Epithelial cell of proximal tubule (primary cell): Measurements from ENCODE around the gene KLK6. TPM values are rescaled to one million over a fixed set of nuclear protein-coding genes. Genes with fewer than 3 reads are reported as not detected.

Experiments used
- DNase-seq: peaks from one replicate; pipeline ENCODE4 v3.0.0-alpha.2; 2011; ENCODE audit warnings: low read depth
- H3K4me3 ChIP-seq: 2 replicates; pipeline ENCODE4 v1.5.1; 2011; ENCODE audit warnings: low read depth, mild to moderate bottlenecking, low read length
- total RNA-seq: library from RNA; depleted of rRNA; stranded (reverse); fragments of >200 nt; gene quantifications from 2 replicates; pipeline ENCODE4 v1.2.3, GENCODE V29; 2015
- TF ChIP-seq, protein P1 (sequence below): conservative IDR thresholded peaks from 2 replicates; pipeline ENCODE4 v1.5.1; 2012; ENCODE audit warnings: low read depth, mild to moderate bottlenecking, low read length

KLK6 gene
- total RNA-seq, 1 donor from 2014 or later, result 32.2 TPM

DNA sequence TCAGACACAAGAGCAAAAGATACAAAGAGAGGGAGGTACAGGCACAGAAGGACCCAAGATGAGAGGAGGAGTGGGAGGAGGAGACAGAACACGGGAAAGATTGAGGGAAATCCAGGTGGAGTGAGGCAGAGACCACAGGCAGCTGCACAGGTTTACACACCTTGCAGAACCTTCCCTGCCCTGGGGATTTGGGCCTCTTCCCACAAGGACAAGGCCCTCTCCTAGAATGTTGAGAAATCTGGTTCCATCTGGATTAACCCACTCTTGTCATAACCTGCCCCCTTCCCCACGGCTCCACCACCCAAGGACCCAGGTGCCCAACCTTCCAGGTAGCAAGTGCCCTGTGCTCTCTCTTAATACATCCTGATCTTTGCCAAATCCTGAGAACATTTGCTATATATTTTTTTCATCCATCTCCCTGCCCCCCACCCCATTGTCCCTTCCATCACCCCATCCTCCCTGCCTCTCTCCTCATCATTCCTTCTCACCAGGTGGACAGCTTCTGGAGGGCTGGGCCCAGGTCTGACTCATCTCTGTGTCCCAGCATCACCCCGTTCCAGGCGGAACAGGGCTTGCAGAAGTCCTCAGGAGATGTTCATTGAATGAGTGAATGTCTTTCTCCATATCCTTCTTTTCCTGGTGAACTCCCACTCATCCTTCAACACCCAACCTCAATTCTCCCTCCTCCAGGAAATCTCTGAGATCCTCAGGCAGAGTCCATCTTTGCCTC is 40.8 kb upstream of the KLK6 start:
- no peak for DNase-seq
- H3K4me3 ChIP-seq, result no peak overlapping the region
- TF ChIP-seq, protein P1, sequence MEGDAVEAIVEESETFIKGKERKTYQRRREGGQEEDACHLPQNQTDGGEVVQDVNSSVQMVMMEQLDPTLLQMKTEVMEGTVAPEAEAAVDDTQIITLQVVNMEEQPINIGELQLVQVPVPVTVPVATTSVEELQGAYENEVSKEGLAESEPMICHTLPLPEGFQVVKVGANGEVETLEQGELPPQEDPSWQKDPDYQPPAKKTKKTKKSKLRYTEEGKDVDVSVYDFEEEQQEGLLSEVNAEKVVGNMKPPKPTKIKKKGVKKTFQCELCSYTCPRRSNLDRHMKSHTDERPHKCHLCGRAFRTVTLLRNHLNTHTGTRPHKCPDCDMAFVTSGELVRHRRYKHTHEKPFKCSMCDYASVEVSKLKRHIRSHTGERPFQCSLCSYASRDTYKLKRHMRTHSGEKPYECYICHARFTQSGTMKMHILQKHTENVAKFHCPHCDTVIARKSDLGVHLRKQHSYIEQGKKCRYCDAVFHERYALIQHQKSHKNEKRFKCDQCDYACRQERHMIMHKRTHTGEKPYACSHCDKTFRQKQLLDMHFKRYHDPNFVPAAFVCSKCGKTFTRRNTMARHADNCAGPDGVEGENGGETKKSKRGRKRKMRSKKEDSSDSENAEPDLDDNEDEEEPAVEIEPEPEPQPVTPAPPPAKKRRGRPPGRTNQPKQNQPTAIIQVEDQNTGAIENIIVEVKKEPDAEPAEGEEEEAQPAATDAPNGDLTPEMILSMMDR, result no peak

- no peak overlapping the region for H3K4me3 ChIP-seq
- TF ChIP-seq, protein P1, result no peak
- no peak for DNase-seq
Measured at GRCh38 chr19:51009061-51009891, 39.9 kb upstream of the KLK6 start.

DNA sequence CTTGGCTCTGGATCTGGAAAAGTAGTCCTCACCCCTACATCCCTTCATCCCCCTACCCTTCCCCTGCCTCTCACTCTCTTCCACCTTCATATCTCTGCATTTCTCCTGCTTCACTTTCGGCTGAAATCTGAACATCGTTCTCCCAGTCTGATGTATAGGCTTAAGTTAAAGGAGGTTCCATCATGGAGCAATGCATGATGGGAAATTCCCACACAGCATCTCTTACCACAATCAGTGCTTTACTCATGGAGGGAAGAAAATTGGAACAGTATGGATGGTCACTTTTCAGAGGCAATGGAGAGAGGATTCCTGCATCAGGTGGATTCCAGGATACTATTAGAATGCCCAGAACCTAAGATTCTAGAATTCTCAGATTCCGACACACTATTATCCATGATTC is 38.1 kb upstream of the KLK6 start:
- TF ChIP-seq, protein P1, result no peak
- no peak overlapping the region for H3K4me3 ChIP-seq
- no peak for DNase-seq

- no peak overlapping the region for H3K4me3 ChIP-seq
- TF ChIP-seq, protein P1, result no peak
- no peak for DNase-seq
Measured at GRCh38 chr19:51006406-51006805, 37.0 kb upstream of the KLK6 start.

- no peak for DNase-seq
- no peak overlapping the region for H3K4me3 ChIP-seq
- TF ChIP-seq, protein P1, result no peak
Measured at GRCh38 chr19:51005248-51005647, 35.9 kb upstream of the KLK6 start.

DNA sequence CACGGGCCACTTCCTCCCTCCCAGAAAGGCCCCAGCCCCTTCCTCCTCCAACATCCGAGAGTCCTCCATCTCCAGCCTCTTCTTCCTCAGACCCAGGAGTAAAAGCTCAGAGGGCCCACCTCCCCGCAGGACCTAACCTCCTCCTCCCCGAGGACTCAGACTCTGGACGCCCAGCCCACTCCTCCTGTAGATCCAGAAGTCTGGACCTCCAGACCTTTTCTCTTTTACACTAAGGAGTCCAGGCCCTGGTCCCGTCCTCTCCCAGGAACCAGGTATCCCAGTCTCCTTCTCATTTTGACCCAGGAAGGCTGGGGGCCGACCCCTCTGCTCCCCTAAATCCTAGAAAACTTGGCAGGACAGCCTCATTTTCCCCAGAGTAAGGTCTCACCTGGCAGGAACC is 33.9 kb upstream of the KLK6 start:
- TF ChIP-seq, protein P1, result no peak
- DNase-seq, result no peak
- no peak overlapping the region for H3K4me3 ChIP-seq
